ENCODE data around the gene HIPK2.

- no peak for TF ChIP-seq POLR2A (IDR thresholded peaks at IDR 0.05; ENCODE audit: low read length)
- TF ChIP-seq CTCF (IDR thresholded peaks at IDR 0.05) = no peak
- no peak for TF ChIP-seq CHD2 (IDR thresholded peaks at IDR 0.05; ENCODE audit: low read length, partially characterized antibody)
- TF ChIP-seq RAD21 (conservative IDR thresholded peaks at IDR 0.05 in 1 of 2, IDR thresholded peaks at IDR 0.05 in 1 of 2) = no peak
- no peak for TF ChIP-seq USF2 (IDR thresholded peaks at IDR 0.05)
- TF ChIP-seq NFE2L2 (conservative IDR thresholded peaks at IDR 0.05; ENCODE audit: low read length) = no peak
- TF ChIP-seq CEBPB (IDR thresholded peaks at IDR 0.05) = no peak
- no peak for TF ChIP-seq FOSL2 (IDR thresholded peaks at IDR 0.05)
- no peak for TF ChIP-seq FOSL2 (CRISPR knock-in tag; IDR thresholded peaks at IDR 0.05)
- TF ChIP-seq EP300 (IDR thresholded peaks at IDR 0.05) = no peak
- no peak for TF ChIP-seq PHF8 (IDR thresholded peaks at IDR 0.05; ENCODE audit: borderline replicate concordance, low read depth)
- no peak for TF ChIP-seq RFX5 (IDR thresholded peaks at IDR 0.05)
These were observed 19.4 kb downstream of the HIPK2 start for GRCh38 chr7:139758388-139758787.

All from A549 (cell line).